Measurements from ENCODE around the gene TMSB4X.
"Not testable (repeated sequence)": the region's sequence is repeated elsewhere in the genome, so short reads cannot be mapped to it uniquely, and the experiment has no call there.

The TMSB4X gene

GRCh38 chrX:13013363-13014110 is 38.6 kb downstream of the TMSB4X start:
- DNase-seq (ENCODE audit: low read depth): peak; percentile 72
- TF ChIP-seq CTCF (IDR thresholded peaks at IDR 0.05; ENCODE audit: low read length, missing control alignments): no peak
- no peak overlapping the region for H3K4me3 ChIP-seq (replicated peaks; ENCODE audit: low read depth, low read length)

DNA sequence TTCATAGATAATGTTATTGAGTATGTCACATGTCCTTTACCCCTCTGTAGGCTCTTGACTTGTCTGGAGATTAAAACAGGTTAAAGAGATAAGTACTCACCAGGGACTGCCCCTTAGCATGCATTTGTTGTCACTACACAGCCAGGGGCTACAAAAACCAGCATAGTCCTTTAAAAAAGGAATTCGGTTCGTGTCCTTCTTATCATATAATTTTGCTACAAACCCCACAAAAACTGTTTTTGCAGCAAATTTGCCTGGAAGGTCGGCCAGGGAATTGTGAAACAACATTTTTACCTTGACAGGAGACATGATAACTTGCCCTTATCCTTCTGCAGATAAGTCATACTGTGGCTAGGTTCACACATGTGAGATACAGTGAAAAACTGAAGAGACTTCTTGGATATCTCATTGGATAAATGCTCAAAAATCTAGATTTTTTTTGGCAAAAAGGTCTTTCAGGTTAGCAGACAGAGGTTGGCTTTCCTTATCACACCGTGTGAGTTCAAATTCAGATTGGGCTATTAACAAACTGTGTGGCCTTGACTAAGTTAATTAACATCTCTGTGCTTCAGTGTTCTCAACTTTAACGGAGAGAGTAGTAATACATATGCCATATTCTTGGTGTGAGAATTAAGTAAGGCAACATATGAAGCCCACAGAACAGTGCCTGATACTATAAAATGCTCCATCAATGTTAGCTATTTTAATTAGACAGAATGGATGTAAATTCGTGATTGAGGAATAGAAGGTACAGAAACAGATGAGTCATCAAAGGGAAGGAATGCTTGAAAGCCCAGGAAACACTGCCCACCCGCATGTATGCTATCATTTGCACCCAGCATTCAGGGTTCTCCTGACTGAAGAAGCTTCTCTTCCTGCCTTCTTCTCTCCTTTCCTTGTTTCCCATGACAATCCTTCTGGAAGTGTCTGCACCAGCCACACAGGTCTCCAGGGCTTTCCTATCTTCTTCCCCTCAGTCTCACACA is 39.5 kb downstream of the TMSB4X start:
- no peak for DNase-seq (ENCODE audit: low read depth)
- no peak overlapping the region for H3K4me3 ChIP-seq (replicated peaks; ENCODE audit: low read depth, low read length)
- no peak for TF ChIP-seq CTCF (IDR thresholded peaks at IDR 0.05; ENCODE audit: low read length, missing control alignments)

DNA sequence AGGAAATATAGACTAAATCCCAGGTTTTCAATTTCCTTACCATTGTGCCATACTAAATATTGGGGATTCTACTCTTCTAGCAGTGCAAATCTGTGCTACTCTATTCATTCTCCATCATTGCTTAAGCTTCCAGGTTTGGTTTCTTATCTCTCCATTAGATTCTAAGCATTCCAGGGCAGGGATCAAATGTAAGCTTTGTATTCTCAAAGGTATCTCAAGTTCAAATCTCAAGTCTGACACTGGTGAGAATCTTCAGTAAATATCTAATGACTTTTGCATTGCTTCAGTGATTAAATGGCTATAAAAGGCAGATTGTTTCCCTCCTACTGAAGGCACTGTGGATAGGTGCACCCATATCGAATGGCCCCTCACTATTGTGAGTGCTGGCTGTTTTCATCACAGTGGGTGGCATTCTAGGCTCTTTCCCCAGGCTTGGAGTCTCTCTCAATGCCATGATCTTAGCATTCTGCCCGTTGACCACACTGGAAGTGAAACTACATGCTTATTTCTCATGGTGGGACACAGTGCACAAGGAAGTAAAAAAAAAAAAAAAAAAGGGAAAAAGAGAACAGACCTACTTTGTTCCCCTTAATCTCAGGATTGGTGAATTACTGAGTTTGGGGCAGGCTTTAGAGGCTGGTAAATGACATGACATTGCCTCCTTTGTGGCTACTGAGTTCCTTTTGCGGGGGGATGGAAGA is 40.8 kb downstream of the TMSB4X start:
- TF ChIP-seq CTCF (IDR thresholded peaks at IDR 0.05; ENCODE audit: low read length, missing control alignments): no peak
- H3K4me3 ChIP-seq (replicated peaks; ENCODE audit: low read depth, low read length): no peak overlapping the region
- no peak for DNase-seq (ENCODE audit: low read depth)

GRCh38 chrX:13016731-13017130 is 41.8 kb downstream of the TMSB4X start:
- not testable (repeated sequence) for H3K4me3 ChIP-seq (replicated peaks; ENCODE audit: low read depth, low read length); DNase-seq (ENCODE audit: low read depth)

- DNase-seq (ENCODE audit: low read depth): no peak
- no peak overlapping the region for H3K4me3 ChIP-seq (replicated peaks; ENCODE audit: low read depth, low read length)
- no peak for TF ChIP-seq CTCF (IDR thresholded peaks at IDR 0.05; ENCODE audit: low read length, missing control alignments)
Observed at GRCh38 chrX:13022926-13023325, 48.0 kb downstream of the TMSB4X start.

DNA sequence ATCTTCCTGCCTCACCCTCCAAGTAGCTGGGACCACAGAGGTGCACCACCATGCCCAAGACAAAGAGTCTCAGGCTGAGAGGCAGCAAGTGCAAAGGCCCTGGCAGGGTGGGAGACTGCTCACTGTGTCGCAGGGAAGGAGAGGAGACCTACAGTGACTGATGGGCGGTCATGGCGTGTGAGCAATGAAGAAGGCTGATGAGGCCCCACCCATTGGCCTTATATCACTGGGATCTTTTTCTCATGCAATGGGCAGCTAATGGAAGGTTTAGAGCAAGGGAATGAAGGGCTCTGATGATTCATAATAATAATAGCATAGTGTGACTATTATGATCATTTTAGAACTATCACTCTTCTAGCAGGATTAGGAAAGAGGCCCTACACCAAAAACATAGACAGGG is 48.7 kb downstream of the TMSB4X start:
- no peak for TF ChIP-seq CTCF (IDR thresholded peaks at IDR 0.05; ENCODE audit: low read length, missing control alignments)
- H3K4me3 ChIP-seq (replicated peaks; ENCODE audit: low read depth, low read length): no peak overlapping the region
- no peak for DNase-seq (ENCODE audit: low read depth)

GRCh38 chrX:13023979-13024378 is 49.1 kb downstream of the TMSB4X start:
- TF ChIP-seq CTCF (IDR thresholded peaks at IDR 0.05; ENCODE audit: low read length, missing control alignments): no peak
- no peak for DNase-seq (ENCODE audit: low read depth)
- H3K4me3 ChIP-seq (replicated peaks; ENCODE audit: low read depth, low read length): no peak overlapping the region
